HepG2 (cell line): ENCODE measurements around the gene FAM110D. TPM values are rescaled to one million over a fixed set of nuclear protein-coding genes. Genes with fewer than 3 reads are reported as not detected.

Source experiments
- ARNTL ChIP-seq: sonication (generic); formaldehyde crosslinking; IDR thresholded peaks from 2 replicates; pipeline ENCODE4 v1.4.0; 2020; ENCODE audit warnings: mild to moderate bottlenecking, missing genetic modification reagents
- ATF1 ChIP-seq: IDR thresholded peaks from 2 replicates; pipeline ENCODE4 v1.6.1; 2016; ENCODE audit warnings: mild to moderate bottlenecking, control low read depth
- ATF5 ChIP-seq: sonication (generic); formaldehyde crosslinking; IDR thresholded peaks from 2 replicates; pipeline ENCODE4 v1.4.0; 2020; ENCODE audit warnings: mild to moderate bottlenecking, low read depth, missing genetic modification reagents
- BCL6 ChIP-seq: IDR thresholded peaks from 2 replicates; pipeline ENCODE4 v1.6.1; 2016; ENCODE audit warnings: missing genetic modification reagents, missing compliant biosample characterization
- DMAP1 ChIP-seq: IDR thresholded peaks from 2 replicates; pipeline ENCODE4 v1.6.1; 2016
- GTF2F1 ChIP-seq: fragments of 150-350 bp; IDR thresholded peaks from 2 replicates; pipeline ENCODE4 v1.6.1; 2014; ENCODE audit warnings: low read length
- HES4 ChIP-seq: sonication (generic); formaldehyde crosslinking; IDR thresholded peaks from 2 replicates; pipeline ENCODE4 v1.9.0; 2021; ENCODE audit warnings: mild to moderate bottlenecking, missing genetic modification reagents, borderline replicate concordance
- HNRNPLL ChIP-seq: fragments of 200-400 bp; formaldehyde crosslinking; IDR thresholded peaks from 2 replicates; pipeline ENCODE4 v1.6.1; 2017; ENCODE audit warnings: mild to moderate bottlenecking, low read depth, low read length; ENCODE audit not compliant: poor library complexity, severe bottlenecking
- KDM1A ChIP-seq: IDR thresholded peaks from 2 replicates; pipeline ENCODE4 v1.6.1; 2016; ENCODE audit warnings: missing compliant biosample characterization
- KDM5B ChIP-seq: sonication (generic); formaldehyde crosslinking; IDR thresholded peaks from 2 replicates; pipeline ENCODE4 v1.4.0; 2020; ENCODE audit warnings: missing genetic modification reagents, mild to moderate bottlenecking, borderline replicate concordance
- MED1 ChIP-seq: sonication (generic); formaldehyde crosslinking; IDR thresholded peaks from 2 replicates; pipeline ENCODE4 v1.4.0; 2020; ENCODE audit warnings: missing genetic modification reagents
- NR2C2 ChIP-seq: sonication (generic); formaldehyde crosslinking; IDR thresholded peaks from 2 replicates; pipeline ENCODE4 v1.4.0; 2020; ENCODE audit warnings: missing genetic modification reagents, mild to moderate bottlenecking, moderate library complexity, borderline replicate concordance
- SAP130 ChIP-seq: IDR thresholded peaks from 2 replicates; pipeline ENCODE4 v1.6.1; 2016; ENCODE audit warnings: low read depth
- SCMH1 ChIP-seq: sonication (generic); formaldehyde crosslinking; IDR thresholded peaks from 2 replicates; pipeline ENCODE4 v1.9.0; 2021; ENCODE audit warnings: missing genetic modification reagents, mild to moderate bottlenecking, borderline replicate concordance
- TBP ChIP-seq: sonication (generic); formaldehyde crosslinking; IDR thresholded peaks from 2 replicates; pipeline ENCODE4 v1.5.0; 2020; ENCODE audit warnings: missing genetic modification reagents
- U2AF2 ChIP-seq: fragments of 200-400 bp; formaldehyde crosslinking; IDR thresholded peaks from 2 replicates; pipeline ENCODE4 v1.6.1; 2017; ENCODE audit warnings: low read depth, mild to moderate bottlenecking, low read length
- ZBTB1 ChIP-seq: sonication (generic); formaldehyde crosslinking; IDR thresholded peaks from 2 replicates; pipeline ENCODE4 v1.4.0; 2020; ENCODE audit warnings: missing genetic modification reagents, borderline replicate concordance
- ZBTB42 ChIP-seq: sonication (generic); formaldehyde crosslinking; IDR thresholded peaks from 2 replicates; pipeline ENCODE4 v1.5.0; 2020; ENCODE audit warnings: mild to moderate bottlenecking, missing genetic modification reagents
- ZFAT ChIP-seq: sonication (generic); formaldehyde crosslinking; conservative IDR thresholded peaks from 2 replicates; pipeline ENCODE4 v1.8.1; 2023; ENCODE audit warnings: missing genetic modification reagents, inconsistent platforms
- ZFP37 ChIP-seq: sonication (generic); formaldehyde crosslinking; IDR thresholded peaks from 2 replicates; pipeline ENCODE4 v1.4.0; 2020; ENCODE audit warnings: missing genetic modification reagents, borderline replicate concordance
- ZNF282 ChIP-seq: fragments of 450-650 bp; IDR thresholded peaks from 2 replicates; pipeline ENCODE4 v1.6.1; 2018; ENCODE audit not compliant: partially characterized antibody
- ZNF30 ChIP-seq: sonication (generic); formaldehyde crosslinking; IDR thresholded peaks from 2 replicates; pipeline ENCODE4 v1.5.0; 2020; ENCODE audit warnings: mild to moderate bottlenecking, missing genetic modification reagents
- ZNF34 ChIP-seq: sonication (generic); formaldehyde crosslinking; IDR thresholded peaks from 2 replicates; pipeline ENCODE4 v1.4.0; 2020; ENCODE audit warnings: mild to moderate bottlenecking, missing genetic modification reagents, borderline replicate concordance
- ZNF530 ChIP-seq: sonication (generic); formaldehyde crosslinking; IDR thresholded peaks from 2 replicates; pipeline ENCODE4 v1.5.0; 2020; ENCODE audit warnings: low read depth, mild to moderate bottlenecking, missing genetic modification reagents
- ZNF670 ChIP-seq: sonication (generic); formaldehyde crosslinking; IDR thresholded peaks from 2 replicates; pipeline ENCODE4 v1.8.0; 2022; ENCODE audit warnings: mild to moderate bottlenecking, missing genetic modification reagents, borderline replicate concordance
- ZNF772 ChIP-seq: sonication (generic); formaldehyde crosslinking; IDR thresholded peaks from 2 replicates; pipeline ENCODE4 v1.5.0; 2020; ENCODE audit warnings: mild to moderate bottlenecking, missing genetic modification reagents
- ZZZ3 ChIP-seq: sonication (generic); formaldehyde crosslinking; IDR thresholded peaks from 2 replicates; pipeline ENCODE4 v1.4.0; 2020; ENCODE audit warnings: missing genetic modification reagents, mild to moderate bottlenecking, borderline replicate concordance
- polyA plus RNA-seq, 8 experiments: library from polyadenylated mRNA; depleted of rRNA in 3 of 8; stranded (reverse) in 7 of 8; unstranded in 1 of 8; fragments of >200 nt; fragmentation: Illumina TruSeq in 4 of 8; extraction: Trizol in 4 of 8; gene quantifications; 2 replicates each; pipeline versions ENCODE4 v1.2.1 to v1.2.3, GENCODE V29; 2011 to 2016; ENCODE audit warnings: low read depth in 4 of 8, missing spikeins in 1 of 8, mixed read lengths in 1 of 8; ENCODE audit not compliant: insufficient read depth in 1 of 8
- total RNA-seq, 5 experiments: library from RNA; depleted of rRNA; stranded (reverse); fragments of >200 nt; fragmentation: Illumina TruSeq; extraction: Trizol; gene quantifications; 2 replicates each; pipeline ENCODE4 v1.2.3, GENCODE V29; 2016; ENCODE audit warnings: low read depth in 1 of 5
- TF ChIP-seq, protein P1 (sequence below): fragments of 450-650 bp; IDR thresholded peaks from 2 replicates; pipeline ENCODE4 v1.6.1; 2016
- TF ChIP-seq, protein P2 (sequence below): sonication (generic); formaldehyde crosslinking; IDR thresholded peaks from 2 replicates; pipeline ENCODE4 v1.5.1; 2020; ENCODE audit warnings: missing genetic modification reagents, mild to moderate bottlenecking, borderline replicate concordance

The FAM110D gene
- total and polyA plus RNA-seq, 2 of the 13 experiments (the other 11 are each of a cell fraction or from before 2014, with no cell fraction given) = not detected

- TF ChIP-seq TBP (CRISPR knock-in tag) = no peak
- TF ChIP-seq ZNF670 (CRISPR knock-in tag) = no peak
- TF ChIP-seq KDM1A = no peak
- no peak for TF ChIP-seq ZNF30 (CRISPR knock-in tag)
- no peak for TF ChIP-seq ZBTB1 (CRISPR knock-in tag)
- peak; percentile 48 for TF ChIP-seq HNRNPLL
- TF ChIP-seq ZNF530 = no peak
- TF ChIP-seq ZNF34 (CRISPR knock-in tag) = peak; percentile 54; the same call in 1 of the 2 replicates
- TF ChIP-seq, protein P1, sequence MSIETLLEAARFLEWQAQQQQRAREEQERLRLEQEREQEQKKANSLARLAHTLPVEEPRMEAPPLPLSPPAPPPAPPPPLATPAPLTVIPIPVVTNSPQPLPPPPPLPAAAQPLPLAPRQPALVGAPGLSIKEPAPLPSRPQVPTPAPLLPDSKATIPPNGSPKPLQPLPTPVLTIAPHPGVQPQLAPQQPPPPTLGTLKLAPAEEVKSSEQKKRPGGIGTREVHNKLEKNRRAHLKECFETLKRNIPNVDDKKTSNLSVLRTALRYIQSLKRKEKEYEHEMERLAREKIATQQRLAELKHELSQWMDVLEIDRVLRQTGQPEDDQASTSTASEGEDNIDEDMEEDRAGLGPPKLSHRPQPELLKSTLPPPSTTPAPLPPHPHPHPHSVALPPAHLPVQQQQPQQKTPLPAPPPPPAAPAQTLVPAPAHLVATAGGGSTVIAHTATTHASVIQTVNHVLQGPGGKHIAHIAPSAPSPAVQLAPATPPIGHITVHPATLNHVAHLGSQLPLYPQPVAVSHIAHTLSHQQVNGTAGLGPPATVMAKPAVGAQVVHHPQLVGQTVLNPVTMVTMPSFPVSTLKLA = no peak
- TF ChIP-seq ZZZ3 (CRISPR knock-in tag) = no peak
- peak; percentile 82; the same call in 1 of the 2 replicates for TF ChIP-seq DMAP1 (CRISPR knock-in tag)
- peak; percentile 17; the same call in 1 of the 2 replicates for TF ChIP-seq KDM5B (CRISPR knock-in tag)
- peak; percentile 64; the same call in 1 of the 2 replicates for TF ChIP-seq ZNF772 (CRISPR knock-in tag)
- no peak for TF ChIP-seq SCMH1 (CRISPR knock-in tag)
- TF ChIP-seq ZFP37 (CRISPR knock-in tag) = no peak
- TF ChIP-seq U2AF2 = no peak
- TF ChIP-seq ZFAT (CRISPR knock-in tag) = no peak
- TF ChIP-seq ATF1 = no peak
- TF ChIP-seq, protein P2, sequence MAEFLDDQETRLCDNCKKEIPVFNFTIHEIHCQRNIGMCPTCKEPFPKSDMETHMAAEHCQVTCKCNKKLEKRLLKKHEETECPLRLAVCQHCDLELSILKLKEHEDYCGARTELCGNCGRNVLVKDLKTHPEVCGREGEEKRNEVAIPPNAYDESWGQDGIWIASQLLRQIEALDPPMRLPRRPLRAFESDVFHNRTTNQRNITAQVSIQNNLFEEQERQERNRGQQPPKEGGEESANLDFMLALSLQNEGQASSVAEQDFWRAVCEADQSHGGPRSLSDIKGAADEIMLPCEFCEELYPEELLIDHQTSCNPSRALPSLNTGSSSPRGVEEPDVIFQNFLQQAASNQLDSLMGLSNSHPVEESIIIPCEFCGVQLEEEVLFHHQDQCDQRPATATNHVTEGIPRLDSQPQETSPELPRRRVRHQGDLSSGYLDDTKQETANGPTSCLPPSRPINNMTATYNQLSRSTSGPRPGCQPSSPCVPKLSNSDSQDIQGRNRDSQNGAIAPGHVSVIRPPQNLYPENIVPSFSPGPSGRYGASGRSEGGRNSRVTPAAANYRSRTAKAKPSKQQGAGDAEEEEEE (CRISPR knock-in tag) = no peak
- no peak for TF ChIP-seq ZNF282
- peak; percentile 50; the same call in 1 of the 2 replicates for TF ChIP-seq ARNTL (CRISPR knock-in tag)
- TF ChIP-seq ATF5 (CRISPR knock-in tag) = no peak
- TF ChIP-seq MED1 (CRISPR knock-in tag) = peak; percentile 16; the same call in 1 of the 2 replicates
- TF ChIP-seq HES4 (CRISPR knock-in tag) = no peak
- peak; percentile 71 for TF ChIP-seq SAP130 (CRISPR knock-in tag)
- TF ChIP-seq BCL6 (CRISPR knock-in tag) = peak; percentile 82
- 0 out of 2 replicates have a peak, but pooled peaks have one; percentile 17 for TF ChIP-seq ZBTB42 (CRISPR knock-in tag)
- 0 out of 2 replicates have a peak, but pooled peaks have one; percentile 1 for TF ChIP-seq NR2C2 (CRISPR knock-in tag)
- TF ChIP-seq GTF2F1 = no peak
Observed at GRCh38 chr1:26111530-26112406, 47.1 kb upstream of the FAM110D start, which contains the start of gene PDIK1L (continued).
